ENCODE data around the gene FTH1. TPM values are rescaled to one million over a fixed set of nuclear protein-coding genes. Genes with fewer than 3 reads are reported as not detected.
A peak's percentile ranks its signal among the peaks of the same experiment; 100 is the strongest.

FTH1 gene
- total and polyA plus RNA-seq, 2 of the 13 experiments (the other 11 are each of a cell fraction or from before 2014, with no cell fraction given), result 607 to 760 TPM

DNA sequence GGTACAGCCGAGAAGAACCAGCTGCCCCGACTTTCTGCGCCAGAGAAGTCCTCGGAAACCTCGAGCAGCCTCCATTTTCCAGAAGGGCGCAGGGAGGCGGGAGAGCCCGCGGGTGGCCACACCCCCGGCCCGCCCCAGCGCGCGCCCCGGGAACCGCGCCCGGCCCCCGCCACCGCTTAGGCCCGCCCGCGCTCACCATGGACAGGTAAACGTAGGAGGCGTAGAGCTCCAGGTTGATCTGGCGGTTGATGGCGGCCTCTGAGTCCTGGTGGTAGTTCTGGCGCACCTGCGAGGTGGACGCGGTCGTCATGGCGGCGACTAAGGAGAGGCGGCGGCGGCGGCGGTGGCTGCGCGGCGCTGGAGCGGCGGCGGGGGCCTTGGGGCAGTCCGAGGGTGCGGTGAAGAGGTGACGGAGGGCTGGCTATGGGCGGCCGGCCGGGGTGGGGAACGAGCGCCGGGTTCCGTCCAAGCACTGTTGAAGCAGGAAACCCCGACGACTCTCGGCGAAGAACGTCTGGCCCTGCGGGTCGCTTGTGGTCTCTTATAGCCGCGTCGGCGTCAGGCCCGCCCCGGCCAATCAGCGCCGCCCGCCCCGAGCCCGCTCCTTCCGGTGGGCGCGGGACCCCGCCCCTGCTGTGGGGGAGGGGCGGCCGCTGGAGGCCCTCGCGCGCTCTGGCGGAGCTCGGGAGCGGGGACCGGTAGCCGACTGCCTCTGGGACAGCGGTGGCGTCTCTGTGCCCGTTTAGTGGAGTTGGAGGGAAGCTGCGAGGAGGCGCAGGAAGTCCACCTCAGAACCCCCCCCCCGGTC lies at the start of gene FTH1 (continued):
- TF ChIP-seq, protein P1, sequence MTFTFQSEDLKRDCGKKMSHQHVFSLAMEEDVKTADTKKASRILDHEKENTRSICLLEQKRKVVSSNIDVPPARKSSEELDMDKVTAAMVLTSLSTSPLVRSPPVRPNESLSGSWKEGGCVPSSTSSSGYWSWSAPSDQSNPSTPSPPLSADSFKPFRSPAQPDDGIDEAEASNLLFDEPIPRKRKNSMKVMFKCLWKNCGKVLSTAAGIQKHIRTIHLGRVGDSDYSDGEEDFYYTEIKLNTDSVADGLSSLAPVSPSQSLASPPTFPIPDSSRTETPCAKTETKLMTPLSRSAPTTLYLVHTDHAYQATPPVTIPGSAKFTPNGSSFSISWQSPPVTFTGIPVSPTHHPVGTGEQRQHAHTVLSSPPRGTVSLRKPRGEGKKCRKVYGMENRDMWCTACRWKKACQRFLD (CRISPR knock-in tag; IDR thresholded peaks at IDR 0.05; ENCODE audit: borderline replicate concordance), result peak; percentile 27; the same call in 1 of the 2 replicates
- no peak for TF ChIP-seq RCOR2 (CRISPR knock-in tag; IDR thresholded peaks at IDR 0.05)
- TF ChIP-seq, protein P2, sequence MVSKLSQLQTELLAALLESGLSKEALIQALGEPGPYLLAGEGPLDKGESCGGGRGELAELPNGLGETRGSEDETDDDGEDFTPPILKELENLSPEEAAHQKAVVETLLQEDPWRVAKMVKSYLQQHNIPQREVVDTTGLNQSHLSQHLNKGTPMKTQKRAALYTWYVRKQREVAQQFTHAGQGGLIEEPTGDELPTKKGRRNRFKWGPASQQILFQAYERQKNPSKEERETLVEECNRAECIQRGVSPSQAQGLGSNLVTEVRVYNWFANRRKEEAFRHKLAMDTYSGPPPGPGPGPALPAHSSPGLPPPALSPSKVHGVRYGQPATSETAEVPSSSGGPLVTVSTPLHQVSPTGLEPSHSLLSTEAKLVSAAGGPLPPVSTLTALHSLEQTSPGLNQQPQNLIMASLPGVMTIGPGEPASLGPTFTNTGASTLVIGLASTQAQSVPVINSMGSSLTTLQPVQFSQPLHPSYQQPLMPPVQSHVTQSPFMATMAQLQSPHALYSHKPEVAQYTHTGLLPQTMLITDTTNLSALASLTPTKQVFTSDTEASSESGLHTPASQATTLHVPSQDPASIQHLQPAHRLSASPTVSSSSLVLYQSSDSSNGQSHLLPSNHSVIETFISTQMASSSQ (IDR thresholded peaks at IDR 0.05; ENCODE audit: low read depth), result no peak
- TF ChIP-seq, protein P2 (CRISPR knock-in tag; IDR thresholded peaks at IDR 0.05; ENCODE audit: borderline replicate concordance), result peak; percentile 33; the same call in 1 of the 2 replicates
- no peak for TF ChIP-seq ZNF737 (CRISPR knock-in tag; IDR thresholded peaks at IDR 0.05; ENCODE audit: borderline replicate concordance)
- no peak for TF ChIP-seq ZNF670 (CRISPR knock-in tag; IDR thresholded peaks at IDR 0.05; ENCODE audit: borderline replicate concordance)
- no peak; the same call in 1 of the 2 replicates for TF ChIP-seq ZNF746 (CRISPR knock-in tag; IDR thresholded peaks at IDR 0.05)
- TF ChIP-seq ETV6 (CRISPR knock-in tag; conservative IDR thresholded peaks at IDR 0.05), result no peak
- TF ChIP-seq, protein P3, sequence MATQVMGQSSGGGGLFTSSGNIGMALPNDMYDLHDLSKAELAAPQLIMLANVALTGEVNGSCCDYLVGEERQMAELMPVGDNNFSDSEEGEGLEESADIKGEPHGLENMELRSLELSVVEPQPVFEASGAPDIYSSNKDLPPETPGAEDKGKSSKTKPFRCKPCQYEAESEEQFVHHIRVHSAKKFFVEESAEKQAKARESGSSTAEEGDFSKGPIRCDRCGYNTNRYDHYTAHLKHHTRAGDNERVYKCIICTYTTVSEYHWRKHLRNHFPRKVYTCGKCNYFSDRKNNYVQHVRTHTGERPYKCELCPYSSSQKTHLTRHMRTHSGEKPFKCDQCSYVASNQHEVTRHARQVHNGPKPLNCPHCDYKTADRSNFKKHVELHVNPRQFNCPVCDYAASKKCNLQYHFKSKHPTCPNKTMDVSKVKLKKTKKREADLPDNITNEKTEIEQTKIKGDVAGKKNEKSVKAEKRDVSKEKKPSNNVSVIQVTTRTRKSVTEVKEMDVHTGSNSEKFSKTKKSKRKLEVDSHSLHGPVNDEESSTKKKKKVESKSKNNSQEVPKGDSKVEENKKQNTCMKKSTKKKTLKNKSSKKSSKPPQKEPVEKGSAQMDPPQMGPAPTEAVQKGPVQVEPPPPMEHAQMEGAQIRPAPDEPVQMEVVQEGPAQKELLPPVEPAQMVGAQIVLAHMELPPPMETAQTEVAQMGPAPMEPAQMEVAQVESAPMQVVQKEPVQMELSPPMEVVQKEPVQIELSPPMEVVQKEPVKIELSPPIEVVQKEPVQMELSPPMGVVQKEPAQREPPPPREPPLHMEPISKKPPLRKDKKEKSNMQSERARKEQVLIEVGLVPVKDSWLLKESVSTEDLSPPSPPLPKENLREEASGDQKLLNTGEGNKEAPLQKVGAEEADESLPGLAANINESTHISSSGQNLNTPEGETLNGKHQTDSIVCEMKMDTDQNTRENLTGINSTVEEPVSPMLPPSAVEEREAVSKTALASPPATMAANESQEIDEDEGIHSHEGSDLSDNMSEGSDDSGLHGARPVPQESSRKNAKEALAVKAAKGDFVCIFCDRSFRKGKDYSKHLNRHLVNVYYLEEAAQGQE (IDR thresholded peaks at IDR 0.05; ENCODE audit: borderline replicate concordance in 1 of 2, low read depth in 1 of 2, low read length in 2 of 2), result no peak; a peak in 1 of 4 replicates
- TF ChIP-seq RAD51 (IDR thresholded peaks at IDR 0.05; ENCODE audit: borderline replicate concordance), result no peak
- no peak for TF ChIP-seq ZNF326 (CRISPR knock-in tag; IDR thresholded peaks at IDR 0.05; ENCODE audit: borderline replicate concordance)
- peak; percentile 48 for TF ChIP-seq GABPA (IDR thresholded peaks at IDR 0.05; ENCODE audit: low read depth, low read length)
- no peak for TF ChIP-seq GABPA (CRISPR knock-in tag; IDR thresholded peaks at IDR 0.05; ENCODE audit: low read depth)
- TF ChIP-seq ZNF430 (CRISPR knock-in tag; IDR thresholded peaks at IDR 0.05), result peak; percentile 82; the same call in 1 of the 2 replicates
- TF ChIP-seq TCF12 (IDR thresholded peaks at IDR 0.05), result no peak
- TF ChIP-seq TCF12 (CRISPR knock-in tag; IDR thresholded peaks at IDR 0.05), result 0 out of 2 replicates have a peak, but pooled peaks have one; percentile 48
- TF ChIP-seq, protein P4, sequence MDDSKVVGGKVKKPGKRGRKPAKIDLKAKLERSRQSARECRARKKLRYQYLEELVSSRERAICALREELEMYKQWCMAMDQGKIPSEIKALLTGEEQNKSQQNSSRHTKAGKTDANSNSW (CRISPR knock-in tag; IDR thresholded peaks at IDR 0.05; ENCODE audit: borderline replicate concordance), result no peak
- no peak for TF ChIP-seq STAT5B (CRISPR knock-in tag; IDR thresholded peaks at IDR 0.05)
- no peak for TF ChIP-seq ZNF432 (CRISPR knock-in tag; IDR thresholded peaks at IDR 0.05; ENCODE audit: borderline replicate concordance)
- no peak for TF ChIP-seq ZNF674 (CRISPR knock-in tag; IDR thresholded peaks at IDR 0.05; ENCODE audit: low read depth)
- TF ChIP-seq ZNF251 (CRISPR knock-in tag; IDR thresholded peaks at IDR 0.05), result no peak

Data from HepG2 (cell line).